Measurements from ENCODE around the gene TMEM134. TPM values are rescaled to one million over a fixed set of nuclear protein-coding genes. Genes with fewer than 3 reads are reported as not detected.

TMEM134 gene
- total and polyA plus RNA-seq, 10 of the 15 experiments (the other 5 are each of a cell fraction or from before 2014, with no cell fraction given): 1.6 to 93.8 (median 27.8) TPM

- peak; percentile 72; the same call in 1 of the 2 replicates for TF ChIP-seq MAX (IDR thresholded peaks at IDR 0.05; ENCODE audit: low read depth, low read length)
- TF ChIP-seq ATF2 (IDR thresholded peaks at IDR 0.05; ENCODE audit: low read length): no peak
- no peak; the same call in 1 of the 2 replicates for TF ChIP-seq SIN3A (IDR thresholded peaks at IDR 0.05; ENCODE audit: low read depth, low read length)
- TF ChIP-seq CEBPB (IDR thresholded peaks at IDR 0.05; ENCODE audit: borderline replicate concordance in 1 of 2, low read depth in 2 of 2, low read length in 2 of 2): no peak
These were observed 32.5 kb downstream of the TMEM134 start (continued) for GRCh38 chr11:67436459-67437081.

- Histone ChIP-seq H3K4me3 (peak overlapping the region; percentile 90), H3K4me2 (ENCODE audit: control insufficient read depth, insufficient read depth) (peak overlapping the region; percentile 71), H3K36me3 (ENCODE audit: control insufficient read depth in 2 of 2, insufficient read depth in 2 of 2, low read length in 1 of 2) (peaks cover 6 to 20% of the 10 kb centered on the region in 2 experiments; a peak in 3 of 4 replicates), H3K9me3 (replicated peaks; ENCODE audit: control insufficient read depth, insufficient read depth, low read length) (no peaks in the 10 kb centered on the region), H3K9ac (ENCODE audit: control insufficient read depth, insufficient read depth, low read length) (peak overlapping the region; percentile 99), H3K79me2 (ENCODE audit: control insufficient read depth, insufficient read depth, low read length) (peaks cover 57% of the 10 kb centered on the region), H3K27ac (ENCODE audit: control insufficient read depth, insufficient read depth) (peak overlapping the region; percentile 99), H3K27me3 (replicated peaks in 1 of 2; ENCODE audit: control insufficient read depth in 2 of 2, insufficient read depth in 2 of 2, low read length in 1 of 2) (no peaks in the 10 kb centered on the region), H4K20me1 (ENCODE audit: control insufficient read depth, insufficient read depth) (no peaks in the 10 kb centered on the region), H2AFZ (ENCODE audit: control insufficient read depth, low read depth, low read length) (no peak overlapping the region), H3K4me1 (ENCODE audit: control insufficient read depth, insufficient read depth, low read length) (peaks cover 36% of the 10 kb centered on the region)
- in situ Hi-C loops (cut with MboI) (no loop called here), intact Hi-C loops (cut with micrococcal nuclease; ENCODE audit: unreplicated experiment) (loop anchor here (2.0 to 5.0 kb wide), 4 partner anchors 33 to 71 kb away; partner anchors contain the start of genes PPP1CA, TBC1D10C and TMEM134)
- ChIA-PET RAD21 (ENCODE audit: unreplicated experiment) (interaction anchor here (1.0 to 7.2 kb wide), 8 partner anchors 8 to 83 kb away, joined by 5 to 112 read pairs (median 22); partner anchors contain the start of genes AIP, PITPNM1, POLD4 and PPP1CA), CTCF (interaction anchor here (0.6 to 4.3 kb wide), 10 partner anchors 8 to 49 kb away, joined by 3 to 53 read pairs (median 4); partner anchors contain the start of genes PPP1CA, RPS6KB2, TBC1D10C and TMEM134), POLR2A (interaction anchor here (0.5 to 4.7 kb wide), 13 partner anchors 16 to 153 kb away, joined by 3 to 95 read pairs (median 9); partner anchors contain the start of genes PITPNM1, POLD4, PPP1CA and TBC1D10C), SMC1A (ENCODE audit: uncharacterized antibody, unreplicated experiment) (interaction anchor here (1.0 to 4.2 kb wide), 8 partner anchors 10 to 88 kb away, joined by 3 to 46 read pairs (median 3); partner anchors contain the start of genes AIP, PPP1CA and TBC1D10C)
- DNase-seq (ENCODE audit: low read depth, low spot score): no peak
- peak; percentile 0; the same call in 2 of the 3 replicates for ATAC-seq
- 9% methylated on average over 38 of the region's 38 CpGs for WGBS (ENCODE audit: insufficient coverage, insufficient replicate concordance, low lambda C conversion rate, missing lambda C conversion rate)
- no peak for FAIRE-seq
- BruUV-seq (replicated peaks): TSS peak; percentile 71
- no peak for TF ChIP-seq TCF12 (IDR thresholded peaks at IDR 0.05; ENCODE audit: low read depth, low read length)
- no peak for TF ChIP-seq IKZF1 (conservative IDR thresholded peaks at IDR 0.05)
- TF ChIP-seq CREM (IDR thresholded peaks at IDR 0.05; ENCODE audit: low read depth): no peak
- peak; percentile 81 for TF ChIP-seq POLR2A (IDR thresholded peaks at IDR 0.05; ENCODE audit: low read depth, low read length)
- TF ChIP-seq TCF3 (IDR thresholded peaks at IDR 0.05; ENCODE audit: borderline replicate concordance, insufficient read depth, low read depth, low read length): no peak
- TF ChIP-seq IRF3 (IDR thresholded peaks at IDR 0.05): no peak
- TF ChIP-seq ZBTB33 (IDR thresholded peaks at IDR 0.05): no peak
- no peak for TF ChIP-seq RELB (IDR thresholded peaks at IDR 0.05; ENCODE audit: low read depth)
- no peak for TF ChIP-seq RCOR1 (conservative IDR thresholded peaks at IDR 0.05; ENCODE audit: low read depth, low read length)
- TF ChIP-seq SIX5 (IDR thresholded peaks at IDR 0.05; ENCODE audit: low read depth, low read length, severe bottlenecking): no peak
These were observed 33.2 kb downstream of the TMEM134 start for GRCh38 chr11:67435727-67436458.

All from GM12878 (cell line).